ENCODE results near the gene SFSWAP. TPM values are rescaled to one million over a fixed set of nuclear protein-coding genes. Genes with fewer than 3 reads are reported as not detected.
"Not testable (repeated sequence)": the region's sequence is repeated elsewhere in the genome, so short reads cannot be mapped to it uniquely, and the experiment has no call there.

SFSWAP gene
- total RNA-seq, 2 donors from 2014 or later, result 34.2 to 41.1 TPM

DNA sequence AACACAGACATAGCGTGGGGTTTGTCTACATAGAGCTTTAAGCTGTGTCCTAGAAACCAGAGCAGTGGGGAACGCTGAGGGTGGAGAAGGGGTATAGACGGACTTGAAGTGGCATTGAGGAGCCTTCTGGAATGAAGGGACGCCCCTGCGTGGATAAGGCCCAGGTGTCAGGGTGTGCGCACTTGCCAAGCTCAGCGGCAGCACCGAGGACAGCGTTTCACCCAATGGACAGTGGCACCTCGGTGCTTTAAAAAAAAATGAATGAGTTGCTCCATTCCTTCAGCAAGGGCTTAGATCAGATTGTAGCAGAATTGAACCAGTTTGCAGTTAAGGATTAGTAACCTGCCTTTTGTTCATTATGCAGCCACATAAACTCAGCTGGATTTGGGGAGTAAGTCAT lies 83.7 kb downstream of the SFSWAP start:
- no peak for ATAC-seq
- intact Hi-C loops (cut with DNase I, micrococcal nuclease), result no loop called here
- no peak for DNase-seq

DNA sequence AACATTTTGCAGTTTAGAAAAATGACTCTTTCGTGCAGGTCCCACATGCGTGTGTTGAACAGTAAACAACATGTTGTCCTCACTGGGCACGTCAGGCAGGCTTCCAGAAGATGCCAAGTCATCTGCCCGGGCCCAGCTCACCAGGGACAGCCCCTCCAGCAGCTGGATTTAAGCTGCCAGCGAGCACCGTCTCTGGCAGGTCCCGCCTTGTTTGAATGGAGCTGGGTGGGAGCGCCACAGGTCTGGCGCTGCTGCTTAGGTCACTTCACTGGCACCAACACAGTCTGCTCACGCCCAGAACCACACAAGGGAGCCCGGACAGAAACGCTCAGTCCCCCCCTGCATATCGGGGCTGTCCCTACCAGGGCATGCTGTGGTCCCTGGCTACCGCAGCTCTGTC lies 84.2 kb downstream of the SFSWAP start:
- no peak for DNase-seq
- ATAC-seq, result no peak
- intact Hi-C loops (cut with DNase I, micrococcal nuclease), result no loop called here

DNA sequence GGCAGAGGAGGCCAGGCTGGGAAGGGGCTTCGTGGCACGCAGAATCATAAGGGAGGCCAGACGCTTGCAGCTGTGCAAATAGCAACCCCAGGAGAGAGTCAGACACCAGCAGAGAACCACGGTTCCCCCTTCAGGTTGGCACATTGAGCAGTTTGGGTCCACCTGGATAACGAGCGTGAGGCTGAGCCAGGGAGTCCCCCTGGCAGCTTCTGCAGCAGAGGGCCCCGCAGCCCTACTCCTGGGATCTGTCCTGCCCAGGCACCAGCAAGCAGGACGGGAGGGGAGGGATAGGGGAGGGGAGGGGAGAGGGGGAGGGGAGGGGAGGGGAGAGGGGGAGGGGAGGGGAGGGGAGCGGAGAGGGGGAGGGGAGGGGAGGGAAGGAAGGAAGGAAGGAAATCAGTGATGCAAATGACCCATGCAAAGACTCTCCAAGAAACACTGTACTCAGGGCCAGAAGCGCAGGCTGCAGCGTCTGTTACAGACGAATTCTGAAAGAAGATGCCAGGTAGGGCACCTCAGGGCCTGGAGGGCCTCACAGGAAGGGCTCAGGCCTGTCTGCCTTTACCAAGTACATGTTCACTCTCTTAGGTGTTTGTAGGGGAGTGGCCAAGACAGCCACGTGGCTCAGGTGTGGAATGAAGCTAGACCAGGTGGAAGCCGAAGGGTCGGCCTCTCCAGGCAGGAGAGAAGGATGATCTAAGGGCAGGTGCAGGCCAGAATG lies 85.0 kb downstream of the SFSWAP start:
- DNase-seq (no peak), ATAC-seq (no peak)
- intact Hi-C loops (cut with DNase I, micrococcal nuclease), result no loop called here

DNA sequence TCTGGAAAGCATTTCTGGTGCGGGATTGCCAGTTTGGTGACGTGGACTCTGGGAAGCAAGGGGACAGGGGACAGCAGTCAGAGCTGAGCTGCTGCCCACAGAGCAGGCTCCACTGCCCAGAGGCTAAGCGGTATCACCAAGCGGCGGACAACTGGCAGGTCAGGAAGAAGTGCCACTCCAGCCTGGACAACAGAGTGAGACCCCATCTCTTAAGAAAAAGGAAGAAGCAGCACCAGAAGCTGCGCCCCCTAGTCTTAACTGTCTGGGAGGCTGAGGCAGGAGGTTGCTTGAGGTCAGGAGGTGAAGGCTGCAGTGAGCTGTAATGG lies 85.5 kb downstream of the SFSWAP start:
- DNase-seq (no peak), ATAC-seq (no peak)
- intact Hi-C loops (cut with DNase I, micrococcal nuclease), result no loop called here

DNA sequence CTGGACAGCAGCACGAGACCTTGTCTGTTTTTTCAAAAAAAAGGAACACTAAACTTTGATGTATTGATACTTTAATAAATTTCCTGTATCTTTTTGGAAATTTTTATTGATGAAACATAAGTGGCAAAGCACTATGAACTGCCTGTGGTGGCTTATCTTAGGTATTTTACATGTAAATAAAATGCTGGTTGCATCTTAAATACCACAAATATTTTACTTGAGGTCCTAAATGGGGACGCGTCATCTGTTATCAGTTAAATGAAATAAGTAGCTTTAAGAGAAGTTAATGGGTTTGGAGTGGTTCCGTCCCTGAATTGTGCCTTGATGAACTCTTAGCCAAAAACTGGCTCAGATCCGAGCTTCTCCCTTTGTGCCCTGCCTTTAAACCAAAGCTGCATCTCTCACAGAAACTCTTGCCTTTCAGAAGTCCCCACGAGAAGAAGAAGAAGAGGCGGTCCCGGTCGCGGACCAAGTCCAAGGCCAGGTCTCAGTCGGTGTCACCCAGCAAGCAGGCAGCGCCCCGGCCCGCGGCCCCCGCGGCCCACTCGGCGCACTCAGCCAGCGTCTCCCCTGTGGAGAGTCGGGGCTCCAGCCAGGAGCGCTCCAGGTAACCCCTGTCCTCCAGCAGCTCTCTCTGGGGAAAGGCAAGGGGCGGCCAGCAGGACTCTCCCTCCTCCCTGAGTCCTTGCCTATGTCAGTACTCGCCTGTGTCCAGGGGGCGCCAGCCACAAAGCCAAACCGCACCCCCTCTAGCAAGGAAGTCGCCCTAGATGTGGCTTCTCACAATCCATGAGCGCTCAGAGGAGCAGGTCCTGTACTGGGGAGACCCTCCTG lies 86.1 kb downstream of the SFSWAP start:
- peak; percentile 7 for ATAC-seq
- intact Hi-C loops (cut with DNase I, micrococcal nuclease), result no loop called here
- no peak for DNase-seq

DNA sequence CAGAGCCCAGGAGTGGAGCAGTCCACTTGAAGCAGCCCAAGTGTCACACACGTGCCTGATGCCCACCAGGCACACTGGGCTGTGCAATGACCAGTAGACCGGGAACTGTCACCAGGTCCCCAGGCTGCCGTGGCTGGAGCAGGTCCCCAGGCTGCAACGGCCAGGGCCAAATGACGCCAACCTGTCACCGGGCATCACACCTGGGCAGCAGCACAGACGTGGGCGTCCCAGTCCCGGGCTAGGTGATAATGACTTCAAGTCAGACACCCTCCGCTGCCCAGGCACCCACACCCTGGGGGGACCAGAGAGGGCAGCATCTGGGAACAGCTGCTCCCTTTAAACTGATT lies 86.7 kb downstream of the SFSWAP start:
- intact Hi-C loops (cut with DNase I, micrococcal nuclease), result no loop called here
- ATAC-seq (peak; percentile 11), DNase-seq (no peak)

DNA sequence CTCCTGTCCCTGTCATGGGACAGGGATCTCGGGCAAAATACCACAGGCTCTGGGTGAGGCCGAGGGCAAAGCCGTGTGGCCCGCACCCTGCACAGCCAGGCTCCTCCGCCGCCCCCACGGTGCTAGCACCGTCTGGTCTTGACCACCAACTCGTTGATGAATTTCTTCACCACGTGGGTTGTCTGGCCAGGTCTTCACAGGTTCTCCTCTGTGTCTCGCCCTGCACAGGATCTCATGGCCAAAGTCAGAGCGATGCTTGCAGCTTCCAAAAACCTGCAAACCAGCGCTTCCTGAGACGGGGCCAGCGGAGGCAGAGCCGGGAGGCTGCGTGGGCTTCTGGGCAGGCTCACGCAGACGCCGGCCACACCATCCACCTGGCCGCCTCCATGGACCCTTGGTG lies 88.3 kb downstream of the SFSWAP start:
- ATAC-seq (no peak), DNase-seq (no peak)
- intact Hi-C loops (cut with DNase I, micrococcal nuclease), result no loop called here

DNA sequence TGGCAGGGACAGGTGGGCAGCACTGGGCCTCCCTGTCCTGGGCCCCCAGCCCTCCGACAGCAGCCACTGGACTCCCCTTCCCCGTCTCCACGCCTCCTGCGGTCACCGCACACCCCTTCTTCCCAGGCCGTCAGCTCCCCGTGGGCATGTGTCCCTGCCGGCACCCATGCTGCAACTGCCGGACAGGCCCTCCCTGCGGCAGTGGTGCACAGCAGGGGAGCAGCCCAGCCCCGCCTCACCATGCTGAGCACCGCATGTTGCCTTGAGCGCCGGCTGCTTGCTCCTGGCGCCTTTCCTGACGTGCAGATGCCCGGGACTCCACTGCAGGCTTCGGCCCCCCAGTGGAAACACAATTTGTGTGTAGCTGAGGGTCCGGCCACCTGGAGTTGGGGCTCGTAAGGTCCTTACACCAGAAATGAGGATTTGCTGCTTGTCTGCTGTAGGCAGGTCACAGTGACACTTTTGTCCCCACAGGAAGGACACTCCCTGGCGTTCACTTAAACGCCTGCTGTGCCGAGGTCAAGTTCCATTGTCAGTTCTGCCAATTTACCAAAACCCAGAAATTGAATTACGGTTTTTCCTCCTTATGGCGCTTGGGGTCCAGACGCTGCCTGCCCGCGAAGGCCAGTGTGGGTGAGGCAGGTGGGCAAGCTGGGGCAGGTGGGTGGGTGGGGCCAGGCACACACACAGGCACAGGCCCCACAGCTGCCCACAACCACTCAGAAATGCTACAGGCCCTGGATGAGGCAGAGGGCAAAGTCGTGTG lies 89.1 kb downstream of the SFSWAP start:
- intact Hi-C loops (cut with DNase I, micrococcal nuclease), result no loop called here
- ATAC-seq (no peak), DNase-seq (no peak)

DNA sequence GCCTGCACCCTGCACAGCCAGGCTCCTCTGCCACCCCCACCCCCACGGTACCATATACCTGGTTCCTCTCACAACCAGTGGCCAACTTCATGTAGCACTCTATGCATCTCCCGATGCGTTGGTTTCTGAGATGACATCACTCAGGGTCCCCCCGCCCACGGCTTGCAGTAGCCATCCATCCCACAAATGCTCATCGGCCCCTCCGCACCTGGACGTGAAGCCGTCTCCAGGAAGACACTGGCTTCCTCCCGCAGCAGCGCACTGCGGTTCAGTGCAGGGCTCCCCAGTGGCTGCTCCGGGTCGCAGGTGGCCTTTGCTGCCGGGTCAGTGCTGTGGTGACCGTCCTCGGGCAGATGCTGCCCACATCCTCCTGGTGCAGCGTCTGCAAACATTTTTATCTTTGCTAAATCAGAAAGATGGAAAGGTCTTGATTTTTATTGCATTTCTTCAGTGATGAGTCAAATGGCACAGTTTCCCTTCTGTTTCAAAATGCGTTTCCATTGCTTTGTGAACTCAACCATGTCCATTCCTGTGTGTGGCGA lies 89.8 kb downstream of the SFSWAP start:
- DNase-seq (no peak), ATAC-seq (no peak)
- intact Hi-C loops (cut with DNase I, micrococcal nuclease), result no loop called here

DNA sequence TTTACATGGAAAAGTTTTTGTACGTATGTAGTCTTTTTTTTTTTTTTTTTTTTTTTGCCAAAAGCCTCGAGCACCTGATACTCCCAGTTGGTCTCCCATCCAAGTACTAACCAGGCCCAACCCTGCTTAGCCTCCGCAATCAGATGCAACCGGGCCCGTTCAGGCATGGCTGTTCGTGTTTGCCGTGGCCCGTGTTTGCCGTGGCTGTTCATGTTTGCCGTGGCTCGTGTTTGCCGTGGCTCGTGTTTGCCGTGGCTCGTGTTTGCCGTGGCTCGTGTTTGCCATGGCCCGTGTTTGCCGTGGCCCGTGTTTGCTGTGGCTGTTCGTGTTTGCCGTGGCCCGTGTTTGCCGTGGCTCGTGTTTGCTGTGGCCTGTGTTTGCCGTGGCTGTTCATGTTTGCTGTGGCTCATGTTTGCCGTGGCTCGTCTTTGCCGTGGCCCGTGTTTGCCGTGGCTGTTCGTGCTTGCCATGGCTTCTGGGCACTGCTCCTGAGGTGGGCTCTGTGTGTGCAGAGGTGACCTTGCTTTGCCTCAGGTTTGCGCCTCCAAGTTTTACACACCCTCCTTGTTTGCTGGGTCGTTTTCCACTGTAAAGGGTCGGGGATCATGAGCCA lies 90.5 kb downstream of the SFSWAP start:
- DNase-seq (no peak), ATAC-seq (no peak)
- intact Hi-C loops (cut with DNase I, micrococcal nuclease), result no loop called here

DNA sequence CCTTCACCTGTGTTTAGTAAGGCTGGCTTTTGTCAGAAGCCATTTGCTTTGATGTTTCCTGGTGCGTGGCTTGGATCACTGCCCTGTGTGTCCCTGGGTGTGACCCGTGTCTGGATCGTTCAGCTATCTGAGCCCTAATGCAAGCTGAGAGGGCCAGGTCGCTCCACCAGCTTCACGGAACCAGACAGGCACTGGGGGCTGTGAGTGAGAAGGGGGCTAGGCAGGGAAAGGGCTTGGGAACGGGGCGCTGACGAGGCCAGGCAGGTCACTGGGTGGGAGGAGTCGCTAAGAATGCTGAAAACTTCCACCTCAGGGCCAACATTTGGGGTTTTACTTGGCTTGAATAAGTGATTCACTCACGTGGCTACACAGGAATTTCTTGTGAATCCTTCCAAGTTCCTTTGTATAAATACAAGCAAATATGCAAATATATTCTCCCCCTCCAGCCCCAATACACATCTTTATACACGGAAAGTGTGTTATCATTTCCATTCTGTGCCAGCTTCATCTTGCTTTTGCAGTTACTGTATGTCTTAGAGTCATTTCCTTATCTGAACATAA lies 93.2 kb downstream of the SFSWAP start:
- intact Hi-C loops (cut with DNase I, micrococcal nuclease), result no loop called here

DNA sequence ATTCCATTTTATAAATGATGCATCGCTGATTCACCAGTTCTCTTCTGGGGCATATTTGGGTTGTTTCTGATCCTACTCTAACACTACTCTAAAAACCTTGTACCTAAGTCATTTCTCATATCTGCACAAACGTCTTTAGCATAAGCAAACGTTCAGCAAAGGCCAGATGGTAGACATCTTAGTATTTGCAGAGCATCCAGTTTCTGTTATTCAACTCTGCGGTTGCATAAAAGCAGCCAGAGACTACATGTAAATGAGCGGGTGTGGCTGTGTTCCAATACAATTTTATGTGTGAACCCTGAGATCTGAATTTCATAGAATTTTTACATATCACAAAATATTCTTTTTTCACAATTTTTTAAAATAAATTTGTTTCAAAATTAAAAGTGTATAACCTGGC lies 94.5 kb downstream of the SFSWAP start:
- no peak for DNase-seq
- intact Hi-C loops (cut with DNase I, micrococcal nuclease), result no loop called here
- ATAC-seq, result no peak

More for the DNA sequence above, 93.2 kb downstream of the SFSWAP start:
- DNase-seq, result peak in 1 of 2 donors; percentile 48
- ATAC-seq, result peak; percentile 72

DNA sequence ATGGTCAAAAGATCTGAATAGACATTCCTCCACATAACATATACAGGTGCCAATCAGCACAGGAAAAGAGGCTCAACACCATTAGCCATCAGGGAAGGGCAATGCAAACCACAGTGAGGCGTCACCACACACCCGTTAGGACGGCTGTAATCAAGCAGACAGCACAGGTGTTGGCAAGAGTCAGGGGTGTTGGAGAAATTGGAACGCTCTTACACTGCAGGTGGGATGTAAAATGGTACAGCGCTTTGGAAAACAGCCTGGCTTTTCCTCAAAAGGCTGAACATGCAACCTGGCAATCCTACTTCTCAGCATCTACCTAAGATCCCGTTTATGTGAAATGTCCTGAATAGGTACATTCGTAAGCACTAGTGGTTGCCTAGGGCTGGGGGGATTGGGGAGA lies 95.8 kb downstream of the SFSWAP start:
- no peak for DNase-seq
- intact Hi-C loops (cut with DNase I, micrococcal nuclease), result no loop called here
- no peak for ATAC-seq

DNA sequence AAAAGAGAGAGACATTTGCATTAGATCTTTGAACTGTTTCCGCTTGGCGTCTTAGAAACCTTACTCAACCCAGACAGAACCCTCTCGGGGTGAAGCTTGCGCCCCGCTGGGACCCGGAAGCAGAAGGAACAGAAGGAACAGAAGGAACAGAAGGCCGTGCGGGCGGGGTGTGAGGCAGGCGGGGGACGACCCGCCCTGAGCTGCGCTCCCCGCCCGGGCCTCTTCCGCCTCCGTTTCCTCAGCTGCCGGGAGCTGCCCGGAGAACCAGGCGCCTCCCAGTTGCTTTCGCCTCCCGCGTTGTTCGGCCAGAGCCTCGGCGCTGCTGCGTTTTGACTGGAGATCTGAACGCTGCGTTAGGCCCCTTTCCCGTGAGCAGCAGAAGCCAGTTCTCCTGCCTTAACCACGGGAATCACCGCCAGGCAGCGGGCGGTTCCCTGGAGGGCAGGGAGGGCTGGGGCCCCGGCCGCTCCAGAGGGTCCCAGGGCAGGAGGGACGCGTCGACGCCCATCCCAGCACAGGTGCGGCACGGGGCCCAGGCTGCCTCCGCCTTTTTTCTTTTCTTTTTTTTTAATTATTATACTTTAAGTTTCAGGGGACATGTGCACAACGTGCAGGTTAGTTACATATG lies 98.0 kb downstream of the SFSWAP start:
- intact Hi-C loops (cut with DNase I, micrococcal nuclease), result no loop called here
- DNase-seq, result peak in 1 of 2 donors; percentile 62
- ATAC-seq, result peak; percentile 93

DNA sequence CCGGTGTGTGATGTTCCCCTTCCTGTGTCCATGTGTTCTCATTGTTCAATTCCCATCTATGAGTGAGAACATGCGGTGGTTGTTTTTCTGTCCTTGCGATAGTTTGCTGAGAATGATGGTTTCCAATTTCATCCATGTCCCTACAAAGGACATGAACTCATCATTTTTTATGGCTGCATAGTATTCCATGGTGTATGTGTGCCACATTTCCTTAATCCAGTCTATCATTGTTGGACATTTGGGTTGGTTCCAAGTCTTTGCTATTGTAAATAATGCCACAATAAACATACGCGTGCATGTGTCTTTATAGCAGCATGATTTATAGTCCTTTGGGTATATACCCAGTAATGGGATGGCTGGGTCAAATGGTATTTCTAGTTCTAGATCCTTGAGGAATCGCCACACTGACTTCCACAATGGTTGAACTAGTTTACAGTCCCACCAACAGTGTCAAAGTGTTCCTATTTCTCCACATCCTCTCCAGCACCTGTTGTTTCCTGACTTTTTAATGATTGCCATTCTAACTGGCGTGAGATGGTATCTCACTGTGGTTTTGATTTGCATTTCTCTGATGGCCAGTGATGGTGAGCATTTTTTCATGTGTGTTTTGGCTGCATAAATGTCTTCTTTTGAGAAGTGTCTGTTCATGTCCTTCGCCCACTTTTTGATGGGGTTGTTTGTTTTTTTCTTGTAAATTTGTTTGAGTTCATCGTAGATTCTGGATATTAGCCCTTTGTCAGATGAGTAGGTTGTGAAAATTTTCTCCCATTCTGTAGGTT lies 98.8 kb downstream of the SFSWAP start:
- DNase-seq; ATAC-seq; intact Hi-C loops (cut with DNase I, micrococcal nuclease): not testable (repeated sequence)

DNA sequence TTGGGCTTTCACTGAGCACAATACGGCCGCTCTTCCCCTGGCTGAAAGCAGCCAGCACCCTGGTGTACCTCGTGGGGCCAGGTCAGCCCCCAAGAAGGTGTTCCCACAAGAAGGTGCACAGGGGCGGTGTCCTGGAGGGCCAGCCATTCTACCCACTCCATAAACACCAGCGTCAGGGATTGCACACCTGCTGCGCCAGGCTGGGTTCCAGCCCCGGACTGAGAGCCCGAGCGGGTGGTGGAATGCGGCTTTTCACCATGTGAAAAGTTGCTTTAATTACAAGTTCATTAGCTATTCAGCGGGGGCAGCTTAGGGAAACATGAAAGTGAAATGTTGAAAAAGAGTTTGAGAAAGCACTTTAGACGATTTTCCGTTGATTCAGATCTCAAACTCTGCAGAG lies 99.8 kb downstream of the SFSWAP start:
- ATAC-seq (no peak), DNase-seq (no peak)
- intact Hi-C loops (cut with DNase I, micrococcal nuclease), result no loop called here

DNA sequence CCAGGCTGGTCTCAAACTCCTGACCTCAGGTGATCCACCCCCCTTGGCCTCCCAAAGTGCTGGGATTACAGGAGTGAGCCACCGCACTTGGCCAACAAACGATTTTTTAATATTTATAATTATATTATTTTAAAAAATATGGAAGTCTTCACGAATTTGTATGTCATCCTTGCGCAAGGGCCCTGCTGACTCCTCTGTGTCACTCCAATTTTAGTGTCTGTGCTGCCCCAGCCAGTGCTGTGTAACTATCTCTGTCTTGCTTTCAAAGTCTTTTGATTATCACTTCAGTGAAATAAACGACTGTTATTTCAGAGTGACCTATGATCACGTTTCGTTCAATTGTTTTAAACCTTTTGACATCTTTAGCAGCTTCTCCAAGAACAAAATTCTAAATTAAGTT lies 104.2 kb downstream of the SFSWAP start:
- intact Hi-C loops (cut with DNase I, micrococcal nuclease), result no loop called here
- no peak for ATAC-seq
- DNase-seq, result no peak

DNA sequence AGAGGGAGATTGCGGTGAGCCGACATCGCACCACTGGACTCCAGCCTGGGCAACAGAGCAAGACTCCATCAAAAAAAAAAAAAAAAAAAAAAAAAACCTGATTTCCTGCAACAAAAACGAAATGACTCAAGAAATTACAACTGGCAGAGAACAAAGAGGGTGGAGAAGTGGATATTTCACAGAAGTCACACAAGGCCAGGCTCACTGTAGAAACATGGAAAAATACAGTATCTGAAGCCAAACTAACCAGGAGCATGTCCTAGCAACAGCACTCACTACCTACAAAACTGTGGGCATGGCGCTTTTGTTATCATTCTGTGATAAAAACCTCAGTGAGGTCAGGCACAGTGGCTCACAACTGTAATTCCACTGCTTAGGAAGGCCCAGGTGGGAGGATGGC lies 105.6 kb downstream of the SFSWAP start:
- ATAC-seq (no peak), DNase-seq (no peak)
- intact Hi-C loops (cut with DNase I, micrococcal nuclease), result no loop called here

Measured in left colon (tissue), 2 donors.